ENCODE data around the gene PLXNA2. TPM values are rescaled to one million over a fixed set of nuclear protein-coding genes. Genes with fewer than 3 reads are reported as not detected.
A peak's percentile ranks its signal among the peaks of the same experiment; 100 is the strongest.

The PLXNA2 gene
- total RNA-seq, 2 donors from 2014 or later = 44.5 to 51.6 TPM

GRCh38 chr1:208203848-208204609, 40.2 kb downstream of the PLXNA2 start:
- Histone ChIP-seq H3K4me3 (no peak overlapping the region), H3K27ac (peak overlapping the region; percentile 44 to 64 (median 60)), H3K9me3 (no peaks in the 10 kb centered on the region), H3K4me1 (peaks cover 85% of the 10 kb centered on the region), H3K36me3 (replicated peaks in 1 of 2; ENCODE audit: insufficient read depth in 1 of 2, low read depth in 2 of 2) (peaks cover 0 to 3% of the 10 kb centered on the region in 2 donors), H3K27me3 (no peaks in the 10 kb centered on the region)
- DNase-seq (no peak), ATAC-seq (no peak)
- TF ChIP-seq CTCF (IDR thresholded peaks at IDR 0.05) (no peak), POLR2A (IDR thresholded peaks at IDR 0.05) (no peak)
- 54 to 55% methylated on average over 7 of the region's 7 CpGs for WGBS, 2 donors
- intact Hi-C loops (cut with DNase I) = no loop called here

GRCh38 chr1:208203127-208203847, 40.9 kb downstream of the PLXNA2 start:
- peaks cover 0 to 3% of the 10 kb centered on the region in 2 donors for H3K36me3 ChIP-seq (replicated peaks in 1 of 2; ENCODE audit: insufficient read depth in 1 of 2, low read depth in 2 of 2)
- TF ChIP-seq CTCF (IDR thresholded peaks at IDR 0.05) (no peak), POLR2A (IDR thresholded peaks at IDR 0.05) (no peak)
- no peak overlapping the region for H3K4me3 ChIP-seq
- peaks cover 78% of the 10 kb centered on the region for H3K4me1 ChIP-seq
- peak overlapping the region; percentile 44 to 64 (median 60) for H3K27ac ChIP-seq
- peak; percentile 57 for ATAC-seq
- no peaks in the 10 kb centered on the region for H3K9me3 ChIP-seq
- intact Hi-C loops (cut with DNase I) = no loop called here
- 27 to 30% methylated on average over 11 to 13 of the region's 13 CpGs for WGBS, 2 donors
- no peaks in the 10 kb centered on the region for H3K27me3 ChIP-seq
- peak; percentile 59 to 79 (median 74) for DNase-seq

- DNase-seq (no peak), ATAC-seq (no peak)
- Histone ChIP-seq H3K27ac (peak overlapping the region; percentile 44 to 64 (median 60)), H3K9me3 (no peaks in the 10 kb centered on the region), H3K27me3 (no peaks in the 10 kb centered on the region), H3K4me1 (peaks cover 73% of the 10 kb centered on the region), H3K4me3 (no peak overlapping the region), H3K36me3 (replicated peaks in 1 of 2; ENCODE audit: insufficient read depth in 1 of 2, low read depth in 2 of 2) (peaks cover 0 to 3% of the 10 kb centered on the region in 2 donors)
- WGBS, 2 donors = 40 to 60% methylated on average over 5 of the region's 5 CpGs
- intact Hi-C loops (cut with DNase I) = no loop called here
- no peak for TF ChIP-seq POLR2A (IDR thresholded peaks at IDR 0.05)
- no peak for TF ChIP-seq CTCF (IDR thresholded peaks at IDR 0.05)
Measured at GRCh38 chr1:208202333-208202995, 41.7 kb downstream of the PLXNA2 start.

GRCh38 chr1:208201229-208201628, 43.0 kb downstream of the PLXNA2 start:
- no peaks in the 10 kb centered on the region for H3K9me3 ChIP-seq
- intact Hi-C loops (cut with DNase I) = no loop called here
- H3K36me3 ChIP-seq (replicated peaks in 1 of 2; ENCODE audit: insufficient read depth in 1 of 2, low read depth in 2 of 2) = peaks cover 0 to 3% of the 10 kb centered on the region in 2 donors
- H3K27ac ChIP-seq = peak overlapping the region; percentile 38 to 69 (median 49)
- no peak overlapping the region for H3K4me3 ChIP-seq
- H3K27me3 ChIP-seq = no peaks in the 10 kb centered on the region
- DNase-seq (peak; percentile 57 to 83 (median 76)), ATAC-seq (peak; percentile 77)
- TF ChIP-seq POLR2A (IDR thresholded peaks at IDR 0.05) (no peak), CTCF (IDR thresholded peaks at IDR 0.05) (no peak)
- H3K4me1 ChIP-seq = peaks cover 64% of the 10 kb centered on the region
- WGBS, 2 donors = 21 to 27% methylated on average over 4 of the region's 4 CpGs

Data from body of pancreas (tissue), 4 donors.